ENCODE results near the gene FAM13C.

The FAM13C gene

DNA sequence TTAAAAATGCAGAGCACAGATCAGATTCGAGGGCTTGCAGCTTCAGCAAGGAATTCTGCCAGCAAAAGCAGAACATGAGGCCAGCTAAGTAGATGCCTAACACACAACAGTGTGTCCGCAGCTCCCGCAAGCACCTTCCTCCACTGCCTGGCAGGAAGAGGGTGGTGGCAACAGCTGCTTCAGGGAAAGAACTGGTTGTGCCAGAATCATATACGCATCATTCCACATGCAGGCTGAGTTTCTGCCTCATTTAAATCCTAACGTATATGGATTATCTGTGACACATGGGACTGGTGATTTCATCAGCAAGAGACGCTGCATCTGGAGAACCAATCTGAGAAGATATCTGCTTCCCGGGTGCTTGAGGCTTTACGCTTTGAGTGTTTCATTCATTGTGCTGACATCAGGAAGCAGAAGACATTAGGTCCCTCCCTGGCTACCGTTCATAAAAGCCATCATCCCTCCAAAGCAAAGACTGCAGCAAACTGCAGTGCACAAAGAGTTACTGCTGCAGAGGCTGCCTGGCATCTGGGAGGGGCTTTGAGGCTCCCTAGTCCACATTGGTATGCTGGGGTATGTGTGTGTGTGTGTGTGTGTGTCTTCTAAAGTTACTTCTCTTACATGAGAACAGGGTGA is 78.8 kb downstream of the FAM13C start:
- no peak overlapping the region for H3K4me3 ChIP-seq (ENCODE audit: low read depth, low read length)
- TF ChIP-seq, protein P1, sequence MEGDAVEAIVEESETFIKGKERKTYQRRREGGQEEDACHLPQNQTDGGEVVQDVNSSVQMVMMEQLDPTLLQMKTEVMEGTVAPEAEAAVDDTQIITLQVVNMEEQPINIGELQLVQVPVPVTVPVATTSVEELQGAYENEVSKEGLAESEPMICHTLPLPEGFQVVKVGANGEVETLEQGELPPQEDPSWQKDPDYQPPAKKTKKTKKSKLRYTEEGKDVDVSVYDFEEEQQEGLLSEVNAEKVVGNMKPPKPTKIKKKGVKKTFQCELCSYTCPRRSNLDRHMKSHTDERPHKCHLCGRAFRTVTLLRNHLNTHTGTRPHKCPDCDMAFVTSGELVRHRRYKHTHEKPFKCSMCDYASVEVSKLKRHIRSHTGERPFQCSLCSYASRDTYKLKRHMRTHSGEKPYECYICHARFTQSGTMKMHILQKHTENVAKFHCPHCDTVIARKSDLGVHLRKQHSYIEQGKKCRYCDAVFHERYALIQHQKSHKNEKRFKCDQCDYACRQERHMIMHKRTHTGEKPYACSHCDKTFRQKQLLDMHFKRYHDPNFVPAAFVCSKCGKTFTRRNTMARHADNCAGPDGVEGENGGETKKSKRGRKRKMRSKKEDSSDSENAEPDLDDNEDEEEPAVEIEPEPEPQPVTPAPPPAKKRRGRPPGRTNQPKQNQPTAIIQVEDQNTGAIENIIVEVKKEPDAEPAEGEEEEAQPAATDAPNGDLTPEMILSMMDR (IDR thresholded peaks at IDR 0.05; ENCODE audit: low read depth, low read length), result no peak

DNA sequence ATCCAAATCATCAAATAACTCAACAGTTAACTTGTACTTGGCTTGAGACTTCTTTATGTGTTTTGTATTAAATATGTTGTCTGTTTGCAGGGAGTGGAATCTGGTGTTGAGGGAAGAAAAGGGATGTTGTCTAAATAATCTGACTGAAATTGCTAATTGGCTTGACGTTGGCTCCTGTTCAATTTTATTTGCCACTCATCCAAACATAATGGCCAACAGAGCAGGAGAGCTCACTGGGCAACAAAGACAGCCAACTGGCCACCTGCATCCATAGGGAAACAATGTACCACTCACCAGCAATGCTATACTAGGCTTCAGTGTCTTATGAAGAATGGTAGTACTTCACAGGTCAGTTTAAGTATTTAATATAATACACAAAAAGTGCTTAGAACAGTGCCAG is 80.5 kb downstream of the FAM13C start:
- TF ChIP-seq, protein P1 (IDR thresholded peaks at IDR 0.05; ENCODE audit: low read depth, low read length), result no peak

DNA sequence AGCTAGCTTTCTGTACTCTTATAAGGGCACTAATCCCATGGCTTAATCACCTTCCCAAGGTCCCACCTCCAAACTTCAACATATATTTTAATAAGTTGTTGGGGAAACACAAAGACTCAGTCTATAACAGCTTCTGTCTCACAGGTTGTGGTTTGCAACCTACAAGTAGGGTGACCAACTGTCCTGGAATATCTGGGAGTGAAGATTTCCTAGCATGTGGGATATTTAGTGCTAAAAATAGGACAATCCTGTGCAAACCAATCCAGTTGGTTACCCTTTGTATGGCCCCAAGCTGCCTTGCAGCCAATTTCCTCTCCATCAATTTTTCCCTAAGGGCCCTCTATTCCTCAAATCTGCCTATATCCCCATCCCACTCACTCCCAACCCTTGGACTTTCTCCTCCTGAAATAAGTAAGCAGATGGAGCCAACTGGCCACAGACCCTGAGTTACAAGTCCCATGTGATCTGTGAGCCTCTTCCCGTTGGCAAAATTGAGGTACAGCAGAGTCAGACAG is 82.3 kb downstream of the FAM13C start:
- TF ChIP-seq, protein P1 (IDR thresholded peaks at IDR 0.05; ENCODE audit: low read depth, low read length), result no peak

More for the DNA sequence above, 80.5 kb downstream of the FAM13C start:
- H3K4me3 ChIP-seq (ENCODE audit: low read depth, low read length), result no peak overlapping the region

DNA sequence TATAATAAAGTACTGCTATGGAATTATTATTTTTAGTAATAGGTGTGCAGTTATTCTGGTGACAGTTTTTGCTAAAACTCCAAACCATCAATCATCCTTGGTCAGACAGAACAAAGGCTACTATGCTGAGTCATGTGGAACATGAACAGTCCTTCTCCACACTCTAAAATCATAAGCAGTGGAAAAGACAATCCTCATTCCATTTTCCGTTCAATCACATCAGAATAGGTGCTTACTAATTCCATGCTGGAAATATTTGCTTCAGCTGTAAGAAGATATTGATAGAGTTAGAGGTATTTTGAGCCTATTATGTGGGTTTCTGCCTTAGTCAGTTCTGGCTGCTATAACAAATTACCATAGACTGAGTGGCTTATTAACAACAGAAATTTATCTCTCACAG is 82.9 kb downstream of the FAM13C start:
- H3K4me3 ChIP-seq (ENCODE audit: low read depth, low read length), result no peak overlapping the region
- TF ChIP-seq, protein P1 (IDR thresholded peaks at IDR 0.05; ENCODE audit: low read depth, low read length), result no peak

More for the DNA sequence above, 82.3 kb downstream of the FAM13C start:
- no peak overlapping the region for H3K4me3 ChIP-seq (ENCODE audit: low read depth, low read length)

DNA sequence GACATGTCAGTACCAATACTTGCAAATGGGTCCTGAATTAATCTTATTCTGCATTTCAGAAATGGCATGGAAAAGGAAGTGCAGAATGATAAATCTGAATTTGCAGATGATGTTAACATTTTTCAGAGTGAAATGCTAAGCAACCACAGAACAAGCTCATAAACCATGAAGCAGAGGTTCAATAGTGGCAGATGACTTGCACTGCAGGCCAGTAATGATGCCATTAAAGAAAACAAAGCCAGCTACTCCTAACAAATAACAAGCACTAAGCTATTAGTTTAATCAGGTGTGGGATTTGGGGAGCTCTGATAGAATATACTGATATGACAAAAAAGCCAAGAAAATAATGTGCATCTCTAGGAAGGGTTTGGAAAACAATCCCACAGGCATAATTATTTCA is 85.4 kb downstream of the FAM13C start:
- no peak overlapping the region for H3K4me3 ChIP-seq (ENCODE audit: low read depth, low read length)
- TF ChIP-seq, protein P1 (IDR thresholded peaks at IDR 0.05; ENCODE audit: low read depth, low read length), result no peak

DNA sequence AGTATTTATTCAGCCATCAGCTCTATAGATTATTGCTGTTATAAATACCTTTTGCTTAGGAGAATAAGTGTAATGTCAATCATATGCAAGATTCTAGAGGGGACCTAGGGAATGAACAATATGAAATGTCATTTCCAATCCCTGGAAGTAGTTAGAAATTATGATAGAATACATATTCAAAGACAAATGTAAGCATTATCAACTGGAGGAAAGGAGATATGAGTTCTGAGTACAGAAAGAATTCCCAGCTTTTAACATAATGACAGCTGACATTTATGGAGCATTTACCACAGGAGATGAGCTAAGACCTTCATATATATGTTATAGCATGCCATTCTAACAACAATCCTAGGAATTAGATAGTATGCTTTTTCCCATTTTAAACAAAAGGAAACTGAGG is 86.2 kb downstream of the FAM13C start:
- no peak overlapping the region for H3K4me3 ChIP-seq (ENCODE audit: low read depth, low read length)
- TF ChIP-seq, protein P1 (IDR thresholded peaks at IDR 0.05; ENCODE audit: low read depth, low read length), result no peak

DNA sequence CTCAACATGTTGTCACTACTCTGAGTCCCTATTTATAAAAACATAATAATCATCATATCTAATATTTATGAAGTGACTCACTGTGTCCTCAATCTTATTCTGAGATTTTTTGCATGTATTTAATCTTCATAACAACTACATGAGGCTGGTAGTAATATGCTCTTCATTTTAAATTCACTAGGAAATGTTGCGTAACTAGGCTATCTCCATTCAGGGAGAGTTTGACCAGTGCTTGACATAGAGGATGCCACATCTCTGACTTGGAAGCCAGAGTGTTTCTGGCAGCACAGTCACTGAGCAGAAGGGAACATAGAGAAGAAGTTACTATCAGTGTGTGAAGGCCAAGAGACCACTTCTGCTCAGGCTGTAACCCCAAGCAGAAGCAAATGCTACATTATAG is 88.9 kb downstream of the FAM13C start:
- TF ChIP-seq, protein P1 (IDR thresholded peaks at IDR 0.05; ENCODE audit: low read depth, low read length), result no peak
- H3K4me3 ChIP-seq (ENCODE audit: low read depth, low read length), result no peak overlapping the region
